ENCODE measurements around the gene CBX7. TPM values are rescaled to one million over a fixed set of nuclear protein-coding genes. Genes with fewer than 3 reads are reported as not detected.

Gene CBX7
- total and polyA plus RNA-seq, 10 donors = 20.2 to 99.4 (median 60.3) TPM

GRCh38 chr22:39151329-39151975, 1.0 kb downstream of the CBX7 start:
- Histone ChIP-seq H3K4me3 (peak overlapping the region; percentile 60 to 97 (median 80)), H3K9me3 (no peaks in the 10 kb centered on the region), H3K27ac (peak overlapping the region; percentile 87 to 98 (median 95)), H3K27me3 (replicated peaks in 1 of 7) (peaks cover 0 to 27% (median 0%) of the 10 kb centered on the region in 7 donors), H3K36me3 (peaks cover 0 to 32% (median 3%) of the 10 kb centered on the region in 6 donors), H3K4me1 (peaks cover 41 to 70% (median 62%) of the 10 kb centered on the region in 6 donors)
- TF ChIP-seq POLR2A (IDR thresholded peaks at IDR 0.05) = no peak
- no peak for TF ChIP-seq CTCF (IDR thresholded peaks at IDR 0.05 in 8 of 11, conservative IDR thresholded peaks at IDR 0.05 in 3 of 11)
- TF ChIP-seq POLR2AphosphoS5 (IDR thresholded peaks at IDR 0.05) = no peak
- intact Hi-C loops (cut with DNase I; ENCODE audit: low total_unique reads) = no loop called here
- peak; percentile 80 for DNase-seq
- whole genome bisulfite sequencing, 5 donors = 39 to 71% (median 64%) methylated on average over 15 to 16 of the region's 16 CpGs

GRCh38 chr22:39150848-39151215, 1.6 kb downstream of the CBX7 start:
- WGBS, 5 donors = 72 to 87% (median 79%) methylated on average over 6 of the region's 6 CpGs
- peak; percentile 51 for DNase-seq
- H3K4me1 ChIP-seq = peaks cover 45 to 76% (median 68%) of the 10 kb centered on the region in 6 donors

DNA sequence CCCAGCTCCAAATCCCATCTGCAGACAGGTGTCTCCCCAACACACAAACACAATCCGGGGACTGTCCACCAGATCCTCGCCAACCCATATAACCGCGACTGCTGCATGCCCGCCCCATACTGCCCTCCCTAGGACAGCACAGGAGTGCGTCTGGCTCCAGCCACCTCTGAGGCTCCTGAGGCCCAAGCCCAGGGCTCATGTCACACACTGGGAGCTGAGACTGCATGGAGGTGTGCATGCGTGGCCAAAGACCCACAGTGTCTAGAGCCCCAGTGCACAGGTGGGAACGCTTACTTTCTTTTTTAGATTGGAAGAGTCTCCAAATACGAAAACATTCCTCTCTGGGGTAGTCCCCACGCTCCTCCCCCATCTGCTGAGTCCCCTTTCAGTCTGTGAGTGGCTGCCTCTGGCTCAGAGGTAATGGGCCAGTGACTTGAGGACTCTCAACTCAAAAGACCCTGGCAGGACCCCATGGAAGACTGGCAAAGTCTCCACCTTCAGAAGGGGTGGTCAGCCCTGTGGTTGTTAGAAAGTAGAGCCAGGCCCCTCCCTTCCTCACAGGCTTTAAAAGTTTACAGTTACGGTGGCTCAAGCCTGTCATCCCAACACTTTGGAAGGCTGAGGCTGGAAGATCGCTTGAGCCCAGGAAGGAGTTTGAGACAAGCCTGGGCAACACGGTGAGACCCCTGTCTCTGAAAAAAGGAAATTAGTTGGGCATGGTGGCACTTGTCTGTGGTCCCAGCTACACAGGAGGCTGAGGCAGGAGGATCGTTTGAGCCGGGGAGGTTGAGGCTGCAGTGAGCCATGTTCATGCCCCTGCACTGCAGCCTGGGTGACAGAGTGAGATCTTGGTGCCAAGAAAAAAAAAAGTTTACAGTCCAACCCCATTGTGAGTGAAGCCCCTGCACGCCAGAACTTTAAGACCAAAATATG, 2.3 kb downstream of the CBX7 start:
- H3K27me3 ChIP-seq (replicated peaks in 1 of 7) = peaks cover 0 to 22% (median 0%) of the 10 kb centered on the region in 7 donors
- H3K27ac ChIP-seq = peak overlapping the region; percentile 87 to 98 (median 95)
- H3K4me1 ChIP-seq = peaks cover 45 to 77% (median 70%) of the 10 kb centered on the region in 6 donors
- H3K4me3 ChIP-seq = peak overlapping the region in 3 of 8 donors; percentile 2 to 97 (median 79)
- H3K9me3 ChIP-seq = no peaks in the 10 kb centered on the region
- H3K36me3 ChIP-seq = peaks cover 0 to 32% (median 3%) of the 10 kb centered on the region in 6 donors
- 73 to 94% (median 86%) methylated on average over 12 to 16 of the region's 16 CpGs for WGBS, 5 donors
- intact Hi-C loops (cut with DNase I; ENCODE audit: low total_unique reads) = no loop called here
- TF ChIP-seq POLR2A (IDR thresholded peaks at IDR 0.05) (no peak), POLR2AphosphoS5 (IDR thresholded peaks at IDR 0.05) (no peak)
- DNase-seq = peak; percentile 70

More at GRCh38 chr22:39150848-39151215, 1.6 kb downstream of the CBX7 start:
- H3K27me3 ChIP-seq (replicated peaks in 1 of 7) = peaks cover 0 to 27% (median 0%) of the 10 kb centered on the region in 7 donors
- peak overlapping the region; percentile 87 to 98 (median 95) for H3K27ac ChIP-seq
- peaks cover 0 to 32% (median 3%) of the 10 kb centered on the region in 6 donors for H3K36me3 ChIP-seq
- TF ChIP-seq CTCF (IDR thresholded peaks at IDR 0.05 in 8 of 11, conservative IDR thresholded peaks at IDR 0.05 in 3 of 11) (no peak), POLR2AphosphoS5 (IDR thresholded peaks at IDR 0.05) (no peak), POLR2A (IDR thresholded peaks at IDR 0.05) (no peak)
- intact Hi-C loops (cut with DNase I; ENCODE audit: low total_unique reads) = no loop called here
- peak overlapping the region in 5 of 8 donors; percentile 65 to 97 (median 80) for H3K4me3 ChIP-seq
- H3K9me3 ChIP-seq = no peaks in the 10 kb centered on the region

DNA sequence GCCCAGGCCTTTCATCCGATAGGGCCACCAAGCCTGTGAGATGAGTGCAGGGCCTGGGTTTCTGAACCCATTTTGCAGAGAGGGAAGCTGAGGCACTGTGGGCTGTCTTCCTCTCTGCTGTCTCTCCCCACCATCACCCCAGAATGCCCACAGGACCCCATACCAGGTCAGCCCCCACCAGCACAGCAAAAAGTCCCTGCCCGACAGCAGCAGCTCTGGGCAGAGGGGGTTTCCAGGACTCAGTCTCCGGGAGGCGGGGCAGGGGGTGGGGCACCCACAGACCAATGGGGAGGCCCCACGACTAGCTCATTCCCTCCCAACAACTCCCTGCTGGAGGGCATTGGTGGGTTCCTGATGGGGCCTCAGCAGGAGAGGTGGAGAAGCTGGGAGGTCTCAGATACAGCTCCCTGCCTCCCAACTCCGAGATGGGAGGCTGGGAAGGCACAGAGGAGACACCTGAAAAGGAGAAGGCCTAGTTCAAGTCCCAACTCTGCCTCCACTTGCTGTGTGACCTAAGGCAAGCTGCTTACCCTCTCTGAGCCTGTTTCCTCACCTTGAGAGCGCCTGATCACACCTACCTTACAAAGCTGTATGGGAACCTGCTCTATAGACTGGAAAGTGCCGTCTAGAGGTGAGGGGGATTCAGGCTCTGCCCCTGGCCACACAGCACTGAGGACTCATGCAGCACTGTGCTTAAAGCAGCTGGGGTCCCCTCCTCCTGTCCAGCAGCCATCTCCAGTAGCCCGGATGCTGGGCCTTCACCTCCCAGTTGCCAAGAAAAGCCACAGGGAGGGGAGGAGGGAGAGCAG, 3.5 kb downstream of the CBX7 start:
- Histone ChIP-seq H3K4me3 (peak overlapping the region in 1 of 8 donors; percentile 97), H3K27ac (peak overlapping the region; percentile 57 to 98 (median 95)), H3K4me1 (peaks cover 49 to 89% (median 80%) of the 10 kb centered on the region in 6 donors), H3K36me3 (peaks cover 0 to 32% (median 3%) of the 10 kb centered on the region in 6 donors), H3K9me3 (no peaks in the 10 kb centered on the region), H3K27me3 (replicated peaks in 1 of 7) (peaks cover 0 to 12% (median 0%) of the 10 kb centered on the region in 7 donors)
- DNase-seq = peak; percentile 88
- intact Hi-C loops (cut with DNase I; ENCODE audit: low total_unique reads) = no loop called here
- 44 to 72% (median 58%) methylated on average over 5 to 9 of the region's 9 CpGs for WGBS, 5 donors
- TF ChIP-seq POLR2A (IDR thresholded peaks at IDR 0.05) (no peak), POLR2AphosphoS5 (IDR thresholded peaks at IDR 0.05) (peak in 1 of 3 donors; percentile 61), CTCF (IDR thresholded peaks at IDR 0.05 in 8 of 11, conservative IDR thresholded peaks at IDR 0.05 in 3 of 11) (no peak)

Measured in spleen (tissue), 11 donors.